HEK293T (cell line): ENCODE results near the gene SH3PXD2A.

Source experiments
- CTCF ChIA-PET: fragments of 350-600 bp; formaldehyde crosslinking; extraction: SDS; loops from one replicate; lab custom pipeline; 2021; ENCODE audit warnings: antibody characterized with exemption, inconsistent platforms; lab: Yijun Ruan, JAX
- POLR2A ChIA-PET: fragments of 350-600 bp; formaldehyde crosslinking; extraction: SDS; loops from one replicate; lab custom pipeline; 2020; ENCODE audit warnings: antibody characterized with exemption, inconsistent platforms; lab: Yijun Ruan, JAX
- DNase-seq: peaks from one replicate; pipeline ENCODE4 v3.0.0; 2012; ENCODE audit warnings: mixed read lengths; ENCODE audit errors: extremely low spot score
- ARNT ChIP-seq: fragments of 450-650 bp; IDR thresholded peaks from 2 replicates; pipeline ENCODE4 v1.6.1; 2017; ENCODE audit warnings: mild to moderate bottlenecking
- BHLHE40 ChIP-seq: fragments of 450-650 bp; IDR thresholded peaks from 2 replicates; pipeline ENCODE4 v1.6.1; 2016; ENCODE audit warnings: mild to moderate bottlenecking, moderate library complexity, borderline replicate concordance
- CTBP1 ChIP-seq: fragments of 450-650 bp; IDR thresholded peaks from 2 replicates; pipeline ENCODE4 v1.6.1; 2016; ENCODE audit warnings: borderline replicate concordance
- ELF4 ChIP-seq: fragments of 450-650 bp; IDR thresholded peaks from 2 replicates; pipeline ENCODE4 v1.6.1; 2017; ENCODE audit warnings: antibody characterized with exemption
- FOXA1 ChIP-seq: fragments of 450-650 bp; IDR thresholded peaks from 2 replicates; pipeline ENCODE4 v1.6.1; 2016; ENCODE audit warnings: mild to moderate bottlenecking
- FOXK2 ChIP-seq: fragments of 450-650 bp; IDR thresholded peaks from 2 replicates; pipeline ENCODE4 v1.6.1; 2016; ENCODE audit warnings: mild to moderate bottlenecking
- FOXM1 ChIP-seq: fragments of 450-650 bp; IDR thresholded peaks from 2 replicates; pipeline ENCODE4 v1.6.1; 2017; ENCODE audit warnings: mild to moderate bottlenecking, borderline replicate concordance
- HDGF ChIP-seq: fragments of 450-650 bp; IDR thresholded peaks from 2 replicates; pipeline ENCODE4 v1.6.1; 2017; ENCODE audit warnings: antibody characterized with exemption, borderline replicate concordance
- L3MBTL2 ChIP-seq: fragments of 450-650 bp; conservative IDR thresholded peaks from 2 replicates; pipeline ENCODE4 v1.6.1; 2016; ENCODE audit warnings: mild to moderate bottlenecking
- LEF1 ChIP-seq: fragments of 450-650 bp; IDR thresholded peaks from 2 replicates; pipeline ENCODE4 v1.6.1; 2017; ENCODE audit warnings: mild to moderate bottlenecking, borderline replicate concordance
- NFRKB ChIP-seq: fragments of 450-650 bp; IDR thresholded peaks from 2 replicates; pipeline ENCODE4 v1.6.1; 2016; ENCODE audit warnings: mild to moderate bottlenecking, moderate library complexity
- PKNOX1 ChIP-seq: fragments of 450-650 bp; IDR thresholded peaks from 2 replicates; pipeline ENCODE4 v1.6.1; 2016
- SP1 ChIP-seq: fragments of 450-650 bp; IDR thresholded peaks from 2 replicates; pipeline ENCODE4 v1.6.1; 2017
- SUZ12 ChIP-seq: fragments of 450-650 bp; IDR thresholded peaks from 2 replicates; pipeline ENCODE4 v1.6.1; 2016; ENCODE audit warnings: mild to moderate bottlenecking
- TARDBP ChIP-seq: fragments of 450-650 bp; IDR thresholded peaks from 2 replicates; pipeline ENCODE4 v1.6.1; 2016
- ZNF384 ChIP-seq: fragments of 450-650 bp; IDR thresholded peaks from 2 replicates; pipeline ENCODE4 v1.6.1; 2016

Gene SH3PXD2A

DNA sequence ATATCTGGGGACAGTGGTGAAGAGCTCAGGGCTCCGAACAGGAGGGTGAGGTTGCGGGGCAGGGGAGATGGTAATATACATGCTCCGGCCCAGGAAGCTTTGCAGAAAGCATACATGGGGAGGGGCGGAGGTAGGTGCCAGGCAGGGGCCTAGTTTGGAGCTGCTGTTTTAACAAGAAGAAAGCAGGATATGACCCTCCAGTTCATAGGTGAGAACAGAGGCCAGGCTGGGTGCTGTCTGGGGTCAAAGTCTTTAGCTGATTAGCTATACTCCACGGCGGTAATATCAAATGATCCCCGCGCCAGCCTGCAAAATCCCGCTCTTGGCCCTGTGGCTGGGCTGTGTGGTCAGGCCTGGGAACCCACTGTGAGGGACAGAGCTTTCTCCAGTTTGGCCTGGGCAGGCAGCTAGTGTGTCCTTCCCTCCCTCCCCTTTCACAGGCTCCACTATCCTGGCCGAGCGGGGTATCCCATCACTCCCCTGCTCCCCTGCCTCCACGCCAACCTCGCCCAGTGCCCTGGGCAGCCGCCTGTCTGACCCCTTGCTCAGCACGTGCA, 266.2 kb downstream of the SH3PXD2A start:
- ChIA-PET CTCF (interaction anchor here (0.9 to 1.6 kb wide), 4 partner anchors 10 to 122 kb away, joined by 3 to 6 read pairs (median 4); no protein-coding TSS in a partner anchor), POLR2A (interaction anchor here (0.9 kb wide), 1 partner anchor 532 kb away, joined by 3 read pairs; no protein-coding TSS in a partner anchor)
- no peak for DNase-seq

DNA sequence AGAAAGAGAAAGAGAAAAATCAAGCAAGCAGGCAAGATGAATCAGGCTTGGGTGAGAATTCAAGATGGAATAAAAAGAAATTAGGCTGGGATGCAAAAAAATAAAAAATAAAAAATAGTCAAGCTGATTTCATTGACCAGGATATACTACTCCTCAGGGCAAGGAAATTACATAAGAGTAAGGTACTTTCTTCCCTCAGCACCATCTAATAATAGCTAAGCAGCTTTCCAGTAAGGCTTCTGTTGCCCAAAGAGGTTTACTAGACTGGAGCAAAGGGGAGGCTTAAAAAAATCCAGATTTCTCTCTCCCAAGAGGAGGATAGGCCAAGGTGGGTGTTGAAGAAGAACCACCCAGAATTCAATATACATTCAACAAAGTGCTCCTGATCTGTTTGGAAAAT, 268.3 kb downstream of the SH3PXD2A start:
- ChIA-PET POLR2A (no interaction called here), CTCF (no interaction called here)
- DNase-seq, result no peak
- TF ChIP-seq CTBP1, result no peak
- TF ChIP-seq PKNOX1, result no peak
- TF ChIP-seq LEF1, result no peak

More for the DNA sequence above, 266.2 kb downstream of the SH3PXD2A start:
- TF ChIP-seq SUZ12 (no peak), ARNT (no peak), SP1 (no peak), HDGF (no peak), BHLHE40 (no peak), L3MBTL2 (no peak), ZNF384 (no peak), FOXK2 (no peak), LEF1 (no peak), PKNOX1 (no peak), FOXM1 (no peak), NFRKB (no peak), ELF4 (no peak), CTBP1 (no peak), TARDBP (no peak), FOXA1 (no peak)

- TF ChIP-seq PKNOX1, result no peak
- no peak for TF ChIP-seq NFRKB
- no peak for TF ChIP-seq LEF1
- TF ChIP-seq CTBP1, result no peak
- ChIA-PET POLR2A (no interaction called here), CTCF (interaction anchor here (0.6 kb wide), 1 partner anchor 18 kb away, joined by 3 read pairs; no protein-coding TSS in a partner anchor)
- no peak for DNase-seq
Measured at GRCh38 chr10:103585011-103585405, 270.4 kb downstream of the SH3PXD2A start.

DNA sequence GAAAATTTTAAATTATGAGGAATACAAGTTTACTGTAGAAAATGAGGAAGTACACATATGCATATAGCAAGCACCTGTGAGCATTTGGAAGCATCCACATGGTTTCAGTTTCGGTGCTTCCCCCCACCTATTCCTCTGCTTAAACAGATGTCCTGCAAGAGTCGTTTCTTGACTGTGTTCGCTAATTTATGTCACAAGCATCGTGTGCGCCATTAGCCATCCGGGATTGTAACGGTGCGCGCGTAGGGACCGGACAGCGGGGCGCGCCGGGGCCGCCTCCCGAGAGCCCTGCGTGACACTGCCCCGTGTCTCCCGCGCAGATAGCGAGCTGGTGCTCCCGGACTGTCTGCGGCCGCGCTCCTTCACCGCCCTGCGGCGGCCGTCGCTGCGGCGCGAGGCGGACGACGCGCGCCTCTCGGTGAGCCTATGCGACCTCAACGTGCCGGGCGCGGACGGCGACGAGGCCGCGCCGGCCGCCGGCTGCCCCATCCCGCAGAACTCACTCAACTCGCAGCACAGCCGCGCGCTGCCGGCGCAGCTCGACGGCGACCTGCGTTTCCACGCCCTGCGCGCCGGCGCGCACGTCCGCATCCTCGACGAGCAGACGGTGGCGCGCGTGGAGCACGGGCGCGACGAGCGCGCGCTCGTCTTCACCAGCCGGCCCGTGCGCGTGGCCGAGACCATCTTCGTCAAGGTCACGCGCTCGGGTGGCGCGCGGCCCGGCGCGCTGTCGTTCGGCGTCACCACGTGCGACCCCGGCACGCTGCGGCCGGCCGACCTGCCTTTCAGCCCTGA, 271.0 kb downstream of the SH3PXD2A start:
- CTCF ChIA-PET, result no interaction called here

DNA sequence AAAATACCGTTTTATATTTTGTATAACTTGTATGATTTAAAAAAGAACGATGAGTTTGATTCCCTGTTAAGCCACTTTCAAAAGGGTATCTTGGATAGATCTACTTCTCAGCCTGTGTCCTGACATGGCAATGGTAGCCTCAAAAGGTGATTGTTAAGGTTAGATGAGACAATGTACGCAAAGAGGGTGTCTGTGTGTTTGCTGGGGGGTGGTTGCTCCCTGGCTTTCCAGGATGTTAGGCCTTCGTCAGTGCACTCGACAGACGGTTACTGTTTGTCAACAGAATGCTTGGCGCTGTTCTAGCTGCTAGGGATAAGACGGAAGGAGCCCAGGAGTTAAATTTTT, 271.5 kb downstream of the SH3PXD2A start:
- CTCF ChIA-PET, result interaction anchor here (2.0 kb wide), 1 partner anchor 22 kb away, joined by 6 read pairs; no protein-coding TSS in a partner anchor
- no peak for TF ChIP-seq FOXK2
- no peak for TF ChIP-seq BHLHE40
- TF ChIP-seq ZNF384, result no peak
- TF ChIP-seq ELF4, result no peak
- no peak for TF ChIP-seq L3MBTL2
- no peak for TF ChIP-seq FOXM1
- TF ChIP-seq LEF1, result no peak
- no peak for TF ChIP-seq HDGF
- TF ChIP-seq FOXA1, result no peak
- TF ChIP-seq PKNOX1, result no peak
- no peak for TF ChIP-seq NFRKB
- TF ChIP-seq SUZ12, result no peak
- TF ChIP-seq SP1, result no peak
- no peak for DNase-seq
- POLR2A ChIA-PET, result no interaction called here

More for the DNA sequence above, 271.0 kb downstream of the SH3PXD2A start:
- no peak for DNase-seq
- POLR2A ChIA-PET, result no interaction called here
- TF ChIP-seq ZNF384, result no peak
- no peak for TF ChIP-seq SP1
- TF ChIP-seq TARDBP, result no peak
- no peak for TF ChIP-seq LEF1
- no peak for TF ChIP-seq ARNT
- TF ChIP-seq FOXK2, result no peak
- no peak for TF ChIP-seq ELF4
- TF ChIP-seq CTBP1, result no peak
- TF ChIP-seq L3MBTL2, result no peak
- TF ChIP-seq PKNOX1, result no peak
- no peak for TF ChIP-seq FOXM1
- TF ChIP-seq HDGF, result no peak
- no peak for TF ChIP-seq FOXA1
- TF ChIP-seq BHLHE40, result no peak
- TF ChIP-seq SUZ12, result no peak
- no peak for TF ChIP-seq NFRKB
